Measurements from ENCODE around the gene AKAP13.
A peak's percentile ranks its signal among the peaks of the same experiment; 100 is the strongest.

AKAP13 gene

DNA sequence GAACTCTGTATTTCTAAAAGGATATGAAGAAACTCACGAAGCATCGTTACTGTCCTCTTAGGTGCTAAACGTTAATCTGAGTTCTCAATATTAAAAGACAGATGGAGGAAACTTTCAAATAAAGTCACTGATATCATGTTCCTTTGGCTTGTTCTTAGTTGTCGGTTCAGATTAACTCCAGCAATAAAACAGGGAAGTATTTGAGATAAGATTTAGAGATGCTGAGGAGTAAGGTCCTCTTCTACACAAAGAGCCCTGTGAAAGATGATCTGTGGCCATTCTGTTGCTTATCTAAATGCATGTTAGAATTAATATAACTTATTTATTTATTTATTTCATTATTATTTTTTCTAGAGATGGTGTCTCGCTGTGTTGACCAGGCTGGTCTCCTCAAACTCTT, 19.2 kb downstream of the AKAP13 start:
- Histone ChIP-seq H3K4me3 (no peak overlapping the region), H3K27me3 (no peaks in the 10 kb centered on the region), H3K9ac (no peak overlapping the region), H4K20me1 (peaks cover 33% of the 10 kb centered on the region), H3K36me3 (no peaks in the 10 kb centered on the region), H3K4me1 (peaks cover 39% of the 10 kb centered on the region), H3K9me3 (peaks cover 11% of the 10 kb centered on the region; the same call in 1 of the 2 replicates), H3K4me2 (no peak overlapping the region), H3K27ac (no peak overlapping the region)
- no peak for TF ChIP-seq Cebpa-rat (IDR thresholded peaks at IDR 0.05)

DNA sequence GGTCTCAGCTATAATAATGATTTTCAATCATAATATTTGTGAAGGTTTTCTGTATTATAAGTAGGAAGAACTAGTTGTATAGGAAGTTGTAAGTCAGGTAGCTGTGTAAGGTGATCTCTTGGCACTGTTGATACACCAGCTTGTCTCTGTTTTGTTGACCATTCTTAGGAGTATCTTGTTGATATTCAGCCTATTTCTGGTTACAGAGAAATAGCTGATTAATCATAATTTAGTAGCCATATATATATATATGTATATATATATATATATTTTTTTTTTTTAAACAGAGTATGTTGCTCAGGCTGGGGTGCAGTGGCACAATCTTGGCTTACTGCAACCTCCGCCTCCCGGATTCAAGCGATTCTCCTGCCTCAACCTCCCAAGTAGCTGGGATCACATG, 20.2 kb downstream of the AKAP13 start:
- H3K9ac ChIP-seq, result no peak overlapping the region
- peaks cover 49% of the 10 kb centered on the region for H3K4me1 ChIP-seq
- peaks cover 24% of the 10 kb centered on the region; the same call in 1 of the 2 replicates for H4K20me1 ChIP-seq
- H3K9me3 ChIP-seq, result peaks cover 11% of the 10 kb centered on the region; the same call in 1 of the 2 replicates
- H3K4me3 ChIP-seq, result no peak overlapping the region
- no peaks in the 10 kb centered on the region for H3K27me3 ChIP-seq
- TF ChIP-seq Cebpa-rat (IDR thresholded peaks at IDR 0.05), result no peak
- H3K4me2 ChIP-seq, result peak overlapping the region; percentile 74; the same call in 1 of the 2 replicates
- no peak overlapping the region for H3K27ac ChIP-seq
- 0 out of 2 replicates have a peak, but pooled peaks cover under 1% of the 10 kb centered on the region for H3K36me3 ChIP-seq

- Histone ChIP-seq H3K27ac (peak overlapping the region; percentile 57), H3K9me3 (peaks cover 11% of the 10 kb centered on the region; the same call in 1 of the 2 replicates), H4K20me1 (peaks cover 19% of the 10 kb centered on the region; the same call in 1 of the 2 replicates), H3K4me2 (peak overlapping the region; percentile 74), H3K27me3 (no peaks in the 10 kb centered on the region), H3K4me1 (peaks cover 56% of the 10 kb centered on the region), H3K4me3 (no peak overlapping the region), H3K9ac (no peak overlapping the region), H3K36me3 (0 out of 2 replicates have a peak, but pooled peaks cover 4% of the 10 kb centered on the region)
- no peak for TF ChIP-seq Cebpa-rat (IDR thresholded peaks at IDR 0.05)
Measured at GRCh38 chr15:85401108-85401774, 20.8 kb downstream of the AKAP13 start.

GRCh38 chr15:85402195-85402881, 21.9 kb downstream of the AKAP13 start:
- Histone ChIP-seq H3K4me1 (peaks cover 65% of the 10 kb centered on the region), H3K4me2 (peak overlapping the region; percentile 74), H4K20me1 (peaks cover 12% of the 10 kb centered on the region; the same call in 1 of the 2 replicates), H3K9ac (peak overlapping the region; percentile 11; the same call in 1 of the 2 replicates), H3K4me3 (no peak overlapping the region; the same call in 1 of the 2 replicates), H3K27ac (peak overlapping the region; percentile 57), H3K27me3 (no peaks in the 10 kb centered on the region), H3K9me3 (peaks cover 15% of the 10 kb centered on the region; the same call in 1 of the 2 replicates), H3K36me3 (0 out of 2 replicates have a peak, but pooled peaks cover 4% of the 10 kb centered on the region)
- no peak for TF ChIP-seq Cebpa-rat (IDR thresholded peaks at IDR 0.05)

- Histone ChIP-seq H4K20me1 (no peaks in the 10 kb centered on the region), H3K4me2 (peak overlapping the region; percentile 74), H3K4me3 (no peak overlapping the region), H3K27ac (peak overlapping the region; percentile 81), H3K9me3 (peaks cover 21% of the 10 kb centered on the region), H3K36me3 (peaks cover 10% of the 10 kb centered on the region; the same call in 1 of the 2 replicates), H3K9ac (peak overlapping the region; percentile 68), H3K27me3 (no peaks in the 10 kb centered on the region), H3K4me1 (peaks cover 71% of the 10 kb centered on the region)
- TF ChIP-seq Cebpa-rat (IDR thresholded peaks at IDR 0.05), result no peak
Measured at GRCh38 chr15:85403745-85404144, 23.3 kb downstream of the AKAP13 start.

DNA sequence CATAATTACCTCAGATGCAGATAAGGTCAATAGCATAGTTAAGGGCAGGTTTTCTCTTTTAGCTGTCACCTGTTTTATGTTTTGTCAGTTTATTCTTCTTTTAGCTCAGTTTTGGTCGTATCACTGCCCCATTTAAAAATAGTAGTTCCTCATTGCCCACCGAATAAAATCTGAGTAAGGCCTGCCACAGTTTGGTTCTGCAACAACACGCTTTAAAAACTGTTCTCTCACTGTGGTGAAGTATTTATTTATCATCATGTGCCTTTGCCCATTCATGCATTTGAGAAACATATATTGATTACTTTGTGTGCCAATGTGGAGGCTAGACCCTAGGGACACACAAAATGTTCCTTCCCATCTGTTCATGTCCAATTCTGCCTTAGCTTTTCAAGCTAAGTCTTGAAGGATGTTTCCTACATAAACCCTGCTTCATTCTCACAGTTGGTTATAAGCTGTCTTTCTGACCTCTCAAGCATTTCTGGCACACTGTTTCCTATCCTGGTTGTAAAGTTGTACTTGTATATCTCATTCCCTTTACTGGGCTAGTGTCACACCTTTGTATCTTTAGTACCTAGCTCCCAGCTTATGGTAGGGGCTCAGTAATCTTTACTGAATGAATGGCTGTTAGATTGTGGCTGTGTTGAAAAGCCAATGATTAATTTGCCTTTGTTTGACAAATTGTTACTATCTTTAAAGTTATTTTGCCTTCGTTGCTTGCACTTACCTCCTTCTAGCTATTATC, 23.9 kb downstream of the AKAP13 start:
- peak overlapping the region; percentile 74 for H3K4me2 ChIP-seq
- no peaks in the 10 kb centered on the region for H3K27me3 ChIP-seq
- no peaks in the 10 kb centered on the region for H4K20me1 ChIP-seq
- H3K4me1 ChIP-seq, result peaks cover 71% of the 10 kb centered on the region
- H3K27ac ChIP-seq, result peak overlapping the region; percentile 81
- peaks cover 24% of the 10 kb centered on the region for H3K9me3 ChIP-seq
- TF ChIP-seq Cebpa-rat (IDR thresholded peaks at IDR 0.05), result no peak
- peak overlapping the region; percentile 68 for H3K9ac ChIP-seq
- H3K4me3 ChIP-seq, result no peak overlapping the region
- peaks cover 14% of the 10 kb centered on the region; the same call in 1 of the 2 replicates for H3K36me3 ChIP-seq

- H3K9me3 ChIP-seq, result peaks cover 33% of the 10 kb centered on the region
- no peaks in the 10 kb centered on the region for H4K20me1 ChIP-seq
- peaks cover 14% of the 10 kb centered on the region; the same call in 1 of the 2 replicates for H3K36me3 ChIP-seq
- H3K4me3 ChIP-seq, result no peak overlapping the region
- peak overlapping the region; percentile 68 for H3K9ac ChIP-seq
- H3K27me3 ChIP-seq, result no peaks in the 10 kb centered on the region
- H3K4me1 ChIP-seq, result peaks cover 71% of the 10 kb centered on the region
- peak overlapping the region; percentile 81 for H3K27ac ChIP-seq
- peak overlapping the region; percentile 74 for H3K4me2 ChIP-seq
- TF ChIP-seq Cebpa-rat (IDR thresholded peaks at IDR 0.05), result no peak
Measured at GRCh38 chr15:85404918-85405866, 24.8 kb downstream of the AKAP13 start.

GRCh38 chr15:85406916-85407315, 26.5 kb downstream of the AKAP13 start:
- Histone ChIP-seq H3K4me2 (no peak overlapping the region), H3K9ac (no peak overlapping the region), H3K27ac (no peak overlapping the region), H3K4me1 (peaks cover 59% of the 10 kb centered on the region), H4K20me1 (0 out of 2 replicates have a peak, but pooled peaks cover 11% of the 10 kb centered on the region), H3K27me3 (no peaks in the 10 kb centered on the region), H3K36me3 (peaks cover 14% of the 10 kb centered on the region; the same call in 1 of the 2 replicates), H3K9me3 (peaks cover 46% of the 10 kb centered on the region), H3K4me3 (no peak overlapping the region)
- no peak for TF ChIP-seq Cebpa-rat (IDR thresholded peaks at IDR 0.05)

Data from BLaER1 (cell line).